Measurements from ENCODE around the gene HOXA5. TPM values are rescaled to one million over a fixed set of nuclear protein-coding genes. Genes with fewer than 3 reads are reported as not detected.

HOXA5 gene
- total RNA-seq, 2 experiments from 2014 or later: 3.4 to 7.4 TPM

- BruUV-seq (replicated peaks): no TSS peak
- Histone ChIP-seq H4K20me1 (ENCODE audit: insufficient read depth, low read length) (no peaks in the 10 kb centered on the region), H3K79me2 (ENCODE audit: insufficient read depth, low read depth, low read length) (no peaks in the 10 kb centered on the region), H3K4me3 (ENCODE audit: low read depth, low read length, poor library complexity, severe bottlenecking) (no peak within 1 kb of the TSS), H3K9me2 (ENCODE audit: insufficient read depth, low read length) (no peaks in the 10 kb centered on the region), H3K27ac (ENCODE audit: low read depth, low read length, poor library complexity, severe bottlenecking) (no peak within 1 kb of the TSS), H3K9me3 (ENCODE audit: low read length) (no peaks in the 10 kb centered on the region), H3K36me3 (ENCODE audit: insufficient read depth, low read length) (no peaks in the 10 kb centered on the region), H3K4me1 (ENCODE audit: insufficient read depth, low read length, poor library complexity, severe bottlenecking) (peaks cover 4% of the 10 kb centered on the region), H3K4me2 (ENCODE audit: low read length) (no peak within 1 kb of the TSS), H2AFZ (ENCODE audit: low read length) (no peak within 1 kb of the TSS)
- no peak for DNase-seq (ENCODE audit: low spot score)
- intact Hi-C loops (cut with micrococcal nuclease; ENCODE audit: unreplicated experiment): no loop called here
- POLR2A ChIA-PET: no interaction called here
- CTCF ChIA-PET (ENCODE audit: unreplicated experiment): no interaction called here
- TF ChIP-seq EZH2phosphoT487 (IDR thresholded peaks at IDR 0.05; ENCODE audit: borderline replicate concordance, low read depth, low read length): no peak
- no peak for TF ChIP-seq CTCF (conservative IDR thresholded peaks at IDR 0.05; ENCODE audit: low read length)
Observed at GRCh38 chr7:27165089-27165995, 21.9 kb upstream of the HOXA5 start, which contains the start of gene HOXA9. TSS of gene HOXA9 (minus strand) at chr7:27165537. CDS start at chr7:27165457, 80 bp downstream.

- Histone ChIP-seq H3K36me3 (ENCODE audit: insufficient read depth, low read length) (no peaks in the 10 kb centered on the region), H3K4me3 (ENCODE audit: low read depth, low read length, poor library complexity, severe bottlenecking) (no peak overlapping the region), H3K4me2 (ENCODE audit: low read length) (no peak overlapping the region), H3K4me1 (ENCODE audit: insufficient read depth, low read length, poor library complexity, severe bottlenecking) (peaks cover 6% of the 10 kb centered on the region), H3K27ac (ENCODE audit: low read depth, low read length, poor library complexity, severe bottlenecking) (no peak overlapping the region), H4K20me1 (ENCODE audit: insufficient read depth, low read length) (no peaks in the 10 kb centered on the region), H3K9me3 (ENCODE audit: low read length) (no peaks in the 10 kb centered on the region), H2AFZ (ENCODE audit: low read length) (no peak overlapping the region), H3K79me2 (ENCODE audit: insufficient read depth, low read depth, low read length) (no peaks in the 10 kb centered on the region), H3K9me2 (ENCODE audit: insufficient read depth, low read length) (no peaks in the 10 kb centered on the region)
- ChIA-PET POLR2A (no interaction called here), CTCF (ENCODE audit: unreplicated experiment) (no interaction called here)
- BruUV-seq (replicated peaks): no TSS peak
- TF ChIP-seq EZH2phosphoT487 (IDR thresholded peaks at IDR 0.05; ENCODE audit: borderline replicate concordance, low read depth, low read length): no peak
- TF ChIP-seq CTCF (conservative IDR thresholded peaks at IDR 0.05; ENCODE audit: low read length): no peak
- DNase-seq (ENCODE audit: low spot score): no peak
- intact Hi-C loops (cut with micrococcal nuclease; ENCODE audit: unreplicated experiment): loop anchor here (5.0 kb wide), 2 partner anchors 497 to 662 kb away; no protein-coding TSS in a partner anchor
Observed at GRCh38 chr7:27164367-27165088, 21.0 kb upstream of the HOXA5 start.

All from OCI-LY7 (cell line).